Uterus (tissue), 4 donors: ENCODE results near the gene CCDC201. TPM values are rescaled to one million over a fixed set of nuclear protein-coding genes. Genes with fewer than 3 reads are reported as not detected.
"Not testable (repeated sequence)": the region's sequence is repeated elsewhere in the genome, so short reads cannot be mapped to it uniquely, and the experiment has no call there.

Experiments
- DNase-seq, 2 donors: peaks; one replicate each; pipeline ENCODE4 v3.0.0-alpha.2; 2019 to 2020
- H3K27ac ChIP-seq, 2 donors: fragments of 200-600 bp; sonication (generic); 1 replicate in 1 of 2; 2 replicates in 1 of 2; pipeline ENCODE4 v1.5.1; 2016 to 2018
- H3K27me3 ChIP-seq, 2 donors: fragments of 200-600 bp; sonication (generic); one replicate each; pipeline ENCODE4 v1.5.1; 2018 to 2019; ENCODE audit warnings: control low read depth in 1 of 2
- H3K36me3 ChIP-seq, 2 donors: fragments of 200-600 bp; sonication (generic); one replicate each; pipeline ENCODE4 v1.5.1; 2019; ENCODE audit warnings: control low read depth in 1 of 2
- H3K4me1 ChIP-seq, 2 donors: fragments of 200-600 bp; sonication (generic); one replicate each; pipeline ENCODE4 v1.5.1; 2018 to 2019; ENCODE audit warnings: control low read depth in 1 of 2
- H3K4me3 ChIP-seq, 2 donors: fragments of 200-600 bp; sonication (generic); 1 replicate in 1 of 2; 2 replicates in 1 of 2; pipeline ENCODE4 v1.5.1; 2018 to 2019; ENCODE audit warnings: mild to moderate bottlenecking in 1 of 2
- H3K9me3 ChIP-seq, 2 donors: fragments of 200-600 bp; sonication (generic); one replicate each; pipeline ENCODE4 v1.5.1; 2019; ENCODE audit warnings: control low read depth in 1 of 2
- CTCF ChIP-seq, 4 experiments: fragments of 200-600 bp in 2 of 4; fragments of 450-650 bp in 2 of 4; sonication (generic) in 2 of 4; IDR thresholded peaks; one replicate each; pipeline ENCODE4 v1.5.1; 2016 to 2019; ENCODE audit warnings: antibody characterized with exemption in 4 of 4, mild to moderate bottlenecking in 2 of 4, moderate library complexity in 1 of 4
- POLR2A ChIP-seq, 2 donors: fragments of 450-650 bp; IDR thresholded peaks; one replicate each; pipeline ENCODE4 v1.6.1; 2016; ENCODE audit warnings: antibody characterized with exemption in 2 of 2, mild to moderate bottlenecking in 1 of 2, moderate library complexity in 1 of 2
- intact Hi-C: fragments of 100-400 bp; cut with DNase I; formaldehyde crosslinking; loops from one replicate; pipeline ENCODE4 v1.15.1; 2023; ENCODE audit warnings: low total_unique reads
- total RNA-seq, 4 donors: library from RNA; depleted of rRNA in 3 of 4; stranded (reverse); fragments of >200 nt in 3 of 4; gene quantifications; one replicate each; pipeline versions ENCODE4 v1.1.0 to v1.2.4, GENCODE V29; 2014 to 2023
- donor health status: DM: yes; HTN: yes; CAD: no.

The CCDC201 gene
- total RNA-seq, 4 donors from 2014 or later: 0.21 TPM; not detected in 3

GRCh38 chr7:45867471-45867870 is 5.4 kb downstream of the CCDC201 start:
- no peak for DNase-seq
- Histone ChIP-seq H3K4me1 (no peaks in the 10 kb centered on the region), H3K4me3 (no peak overlapping the region), H3K36me3 (no peaks in the 10 kb centered on the region), H3K27me3 (no peaks in the 10 kb centered on the region), H3K27ac (no peak overlapping the region), H3K9me3 (no peaks in the 10 kb centered on the region)
- TF ChIP-seq POLR2A (IDR thresholded peaks at IDR 0.05) (no peak), CTCF (IDR thresholded peaks at IDR 0.05) (no peak)
- intact Hi-C loops: no loop called here

- no peaks in the 10 kb centered on the region for H3K9me3 ChIP-seq
- TF ChIP-seq CTCF (IDR thresholded peaks at IDR 0.05): no peak
- no peak for TF ChIP-seq POLR2A (IDR thresholded peaks at IDR 0.05)
- no peak overlapping the region for H3K27ac ChIP-seq
- H3K27me3 ChIP-seq: no peaks in the 10 kb centered on the region
- H3K4me3 ChIP-seq: no peak overlapping the region
- H3K36me3 ChIP-seq: no peaks in the 10 kb centered on the region
- H3K4me1 ChIP-seq: no peaks in the 10 kb centered on the region
- intact Hi-C loops: no loop called here
- no peak for DNase-seq
Observed at GRCh38 chr7:45865594-45866410, 7.1 kb downstream of the CCDC201 start.

- intact Hi-C loops: no loop called here
- Histone ChIP-seq H3K27ac (no peak overlapping the region), H3K4me1 (no peaks in the 10 kb centered on the region), H3K4me3 (no peak overlapping the region), H3K27me3 (no peaks in the 10 kb centered on the region), H3K36me3 (no peaks in the 10 kb centered on the region), H3K9me3 (no peaks in the 10 kb centered on the region)
- no peak for DNase-seq
- TF ChIP-seq POLR2A (IDR thresholded peaks at IDR 0.05): no peak
- no peak for TF ChIP-seq CTCF (IDR thresholded peaks at IDR 0.05)
Observed at GRCh38 chr7:45863715-45864114, 9.2 kb downstream of the CCDC201 start.

GRCh38 chr7:45856888-45857287 is 16.0 kb downstream of the CCDC201 start:
- intact Hi-C loops, H3K27ac ChIP-seq, DNase-seq, H3K9me3 ChIP-seq, H3K36me3 ChIP-seq, H3K27me3 ChIP-seq, H3K4me1 ChIP-seq, H3K4me3 ChIP-seq: not testable (repeated sequence)

- H3K9me3 ChIP-seq, H3K27ac ChIP-seq, H3K36me3 ChIP-seq, H3K4me1 ChIP-seq, H3K4me3 ChIP-seq, intact Hi-C loops, H3K27me3 ChIP-seq, DNase-seq: not testable (repeated sequence)
Observed at GRCh38 chr7:45855680-45856079, 17.2 kb downstream of the CCDC201 start.

- DNase-seq, H3K4me1 ChIP-seq, H3K36me3 ChIP-seq, H3K9me3 ChIP-seq, H3K4me3 ChIP-seq, H3K27ac ChIP-seq, H3K27me3 ChIP-seq, intact Hi-C loops: not testable (repeated sequence)
Observed at GRCh38 chr7:45853491-45853890, 19.4 kb downstream of the CCDC201 start.

GRCh38 chr7:45852984-45853383 is 19.9 kb downstream of the CCDC201 start:
- H3K36me3 ChIP-seq, H3K27me3 ChIP-seq, H3K27ac ChIP-seq, H3K4me3 ChIP-seq, H3K4me1 ChIP-seq, DNase-seq, intact Hi-C loops, H3K9me3 ChIP-seq: not testable (repeated sequence)

- DNase-seq, H3K4me3 ChIP-seq, H3K36me3 ChIP-seq, H3K27ac ChIP-seq, H3K9me3 ChIP-seq, intact Hi-C loops, H3K4me1 ChIP-seq, H3K27me3 ChIP-seq: not testable (repeated sequence)
Observed at GRCh38 chr7:45848734-45849133, 24.1 kb downstream of the CCDC201 start.

GRCh38 chr7:45846536-45846935 is 26.3 kb downstream of the CCDC201 start:
- H3K9me3 ChIP-seq, DNase-seq, H3K4me3 ChIP-seq, H3K36me3 ChIP-seq, intact Hi-C loops, H3K4me1 ChIP-seq, H3K27me3 ChIP-seq, H3K27ac ChIP-seq: not testable (repeated sequence)

GRCh38 chr7:45841926-45842717 is 30.8 kb downstream of the CCDC201 start:
- H3K4me3 ChIP-seq, H3K36me3 ChIP-seq, H3K9me3 ChIP-seq, H3K4me1 ChIP-seq, DNase-seq, H3K27me3 ChIP-seq, H3K27ac ChIP-seq, intact Hi-C loops: not testable (repeated sequence)
